H1 (cell line): ENCODE results near the gene CACNB1. TPM values are rescaled to one million over a fixed set of nuclear protein-coding genes. Genes with fewer than 3 reads are reported as not detected.

Experiments used
- polyA plus RNA-seq, 7 experiments: library from polyadenylated mRNA; depleted of rRNA in 3 of 7; stranded (reverse) in 5 of 7; unstranded in 2 of 7; fragments of >200 nt in 5 of 7; fragments of 200-250 nt in 2 of 7; gene quantifications; 1 replicate in 5 of 7; 2 replicates in 1 of 7; 4 replicates in 1 of 7; pipeline versions ENCODE4 v1.2.1 to v1.2.3, GENCODE V29; 2011 to 2013; ENCODE audit warnings: missing spikeins in 2 of 7, mixed read lengths in 2 of 7
- total RNA-seq: library from RNA; stranded (reverse); fragmentation: NEBNext Ultra II Directional; extraction: Animal tissue kit (Norgen Biotek cat#: 25700); gene quantifications from 2 replicates; pipeline ENCODE4 v1.2.1, GENCODE V29; 2021

CACNB1 gene
- total and polyA plus RNA-seq, 2 of the 8 experiments (the other 6 are each of a cell fraction or from before 2014, with no cell fraction given) = 7.2 to 17.8 TPM

Other genes starting within 250 kb of the CACNB1 start
- not detected in 2 replicates for gene FBXO47, start 230.3 kb downstream of the CACNB1 start, total RNA-seq
- not detected in 2 replicates for gene FBXO47, start 230.3 kb downstream of the CACNB1 start, polyA plus RNA-seq (2011; rRNA removed)
- 3.4 and 4.1 TPM in 2 replicates for gene PLXDC1, start 46.0 kb downstream of the CACNB1 start, total RNA-seq
- 14.6 and 17.9 TPM in 2 replicates for gene PLXDC1, start 46.0 kb downstream of the CACNB1 start, polyA plus RNA-seq (2011; rRNA removed)
- not detected in 2 replicates for gene ARL5C, start 31.5 kb downstream of the CACNB1 start, total RNA-seq
- gene ARL5C, start 31.5 kb downstream of the CACNB1 start, polyA plus RNA-seq (2011; rRNA removed) = not detected in 2 replicates
- gene RPL19, start 2.6 kb upstream of the CACNB1 start, total RNA-seq = 2,182 and 2,219 TPM in 2 replicates
- 1,992 and 2,108 TPM in 2 replicates for gene RPL19, start 2.6 kb upstream of the CACNB1 start, polyA plus RNA-seq (2011; rRNA removed)
- 5.4 and 6.0 TPM in 2 replicates for gene STAC2, start 28.3 kb upstream of the CACNB1 start, total RNA-seq
- 1.5 and 2.5 TPM in 2 replicates for gene STAC2, start 28.3 kb upstream of the CACNB1 start, polyA plus RNA-seq (2011; rRNA removed)
- 10.3 and 11.0 TPM in 2 replicates for gene FBXL20, start 204.0 kb upstream of the CACNB1 start, total RNA-seq
- 4.3 and 5.5 TPM in 2 replicates for gene FBXL20, start 204.0 kb upstream of the CACNB1 start, polyA plus RNA-seq (2011; rRNA removed)